HepG2 (cell line): Measurements from ENCODE around the gene CKAP5.

Experiments used
- CTCF ChIP-seq: sonication (generic); formaldehyde crosslinking; IDR thresholded peaks from 2 replicates; pipeline ENCODE4 v1.5.0; 2020; ENCODE audit warnings: mild to moderate bottlenecking, missing genetic modification reagents, moderate library complexity
- FIP1L1 ChIP-seq: fragments of 200-400 bp; formaldehyde crosslinking; IDR thresholded peaks from 2 replicates; pipeline ENCODE4 v1.6.1; 2018; ENCODE audit warnings: low read depth, mild to moderate bottlenecking, low read length, moderate library complexity, borderline replicate concordance; ENCODE audit not compliant: insufficient read depth
- FOXM1 ChIP-seq: sonication (generic); formaldehyde crosslinking; IDR thresholded peaks from 2 replicates; pipeline ENCODE4 v1.5.0; 2020; ENCODE audit warnings: missing genetic modification reagents
- HDAC2 ChIP-seq: sonication (generic); formaldehyde crosslinking; IDR thresholded peaks from 2 replicates; pipeline ENCODE4 v1.4.0; 2020; ENCODE audit warnings: missing genetic modification reagents
- HIC2 ChIP-seq: sonication (generic); formaldehyde crosslinking; IDR thresholded peaks from 2 replicates; pipeline ENCODE4 v1.9.0; 2022; ENCODE audit warnings: low read depth, missing genetic modification reagents
- HMG20B ChIP-seq: conservative IDR thresholded peaks from 2 replicates; pipeline ENCODE4 v1.6.1; 2016; ENCODE audit warnings: missing genetic modification reagents, missing compliant biosample characterization
- MAFF ChIP-seq: IDR thresholded peaks from 2 replicates; pipeline ENCODE4 v1.6.1; 2011; ENCODE audit warnings: low read depth, low read length, improper control_type of control experiment
- MYC ChIP-seq: sonication (generic); formaldehyde crosslinking; IDR thresholded peaks from 2 replicates; pipeline ENCODE4 v1.9.0; 2021; ENCODE audit warnings: missing genetic modification reagents, borderline replicate concordance
- NFYB ChIP-seq: sonication (generic); formaldehyde crosslinking; IDR thresholded peaks from 2 replicates; pipeline ENCODE4 v1.4.0; 2020; ENCODE audit warnings: missing genetic modification reagents
- POLR2AphosphoS5 ChIP-seq: IDR thresholded peaks from 2 replicates; pipeline ENCODE4 v1.6.1; 2012; ENCODE audit warnings: low read depth, low read length
- STAT6 ChIP-seq: sonication (generic); formaldehyde crosslinking; IDR thresholded peaks from 2 replicates; pipeline ENCODE4 v1.4.0; 2020; ENCODE audit warnings: missing genetic modification reagents, mild to moderate bottlenecking, borderline replicate concordance
- TCF7L2 ChIP-seq: IDR thresholded peaks from 2 replicates; pipeline ENCODE4 v1.6.1; 2011; ENCODE audit warnings: mild to moderate bottlenecking, low read depth, low read length, moderate library complexity
- ZFP91 ChIP-seq: sonication (generic); formaldehyde crosslinking; IDR thresholded peaks from 2 replicates; pipeline ENCODE4 v1.9.0; 2022; ENCODE audit warnings: missing genetic modification reagents, mild to moderate bottlenecking, borderline replicate concordance

GRCh38 chr11:46857666-46858065 lies 11.6 kb upstream of the CKAP5 start:
- no peak for TF ChIP-seq POLR2AphosphoS5
- no peak for TF ChIP-seq NFYB (CRISPR knock-in tag)
- TF ChIP-seq STAT6: no peak
- TF ChIP-seq CTCF (CRISPR knock-in tag): no peak
- no peak for TF ChIP-seq FIP1L1
- no peak for TF ChIP-seq TCF7L2
- no peak for TF ChIP-seq MYC (CRISPR knock-in tag)
- TF ChIP-seq HDAC2 (CRISPR knock-in tag): no peak
- TF ChIP-seq ZFP91 (CRISPR knock-in tag): no peak
- TF ChIP-seq FOXM1 (CRISPR knock-in tag): no peak
- no peak for TF ChIP-seq HMG20B
- no peak for TF ChIP-seq HIC2
- no peak for TF ChIP-seq MAFF
